Measurements from ENCODE around the gene ARHGAP31.
A peak's percentile ranks its signal among the peaks of the same experiment; 100 is the strongest.

ARHGAP31 gene

GRCh38 chr3:119395923-119396358 lies 101.8 kb downstream of the ARHGAP31 start:
- DNase-seq (ENCODE audit: low spot score), result no peak

GRCh38 chr3:119396870-119397269 lies 102.7 kb downstream of the ARHGAP31 start:
- no peak for DNase-seq (ENCODE audit: low spot score)

- no peak for DNase-seq (ENCODE audit: low spot score)
Observed at GRCh38 chr3:119400466-119400865, 106.3 kb downstream of the ARHGAP31 start.

- no peak for DNase-seq (ENCODE audit: low spot score)
Observed at GRCh38 chr3:119401069-119401468, 106.9 kb downstream of the ARHGAP31 start.

GRCh38 chr3:119401503-119402440 lies 107.6 kb downstream of the ARHGAP31 start:
- peak; percentile 41 for DNase-seq (ENCODE audit: low spot score)

- peak; percentile 9 for DNase-seq (ENCODE audit: low spot score)
Observed at GRCh38 chr3:119402791-119403190, 108.6 kb downstream of the ARHGAP31 start.

GRCh38 chr3:119403201-119403600 lies 109.0 kb downstream of the ARHGAP31 start:
- no peak for DNase-seq (ENCODE audit: low spot score)

GRCh38 chr3:119405315-119405714 lies 111.1 kb downstream of the ARHGAP31 start:
- no peak for DNase-seq (ENCODE audit: low spot score)

- DNase-seq (ENCODE audit: low spot score), result no peak
Observed at GRCh38 chr3:119408243-119408950, 114.2 kb downstream of the ARHGAP31 start.

- DNase-seq (ENCODE audit: low spot score), result no peak
Observed at GRCh38 chr3:119409844-119410243, 115.7 kb downstream of the ARHGAP31 start.

GRCh38 chr3:119413603-119414280 lies 119.6 kb downstream of the ARHGAP31 start:
- DNase-seq (ENCODE audit: low spot score), result no peak

- no peak for DNase-seq (ENCODE audit: low spot score)
Observed at GRCh38 chr3:119416873-119417272, 122.7 kb downstream of the ARHGAP31 start.

- no peak for DNase-seq (ENCODE audit: low spot score)
Observed at GRCh38 chr3:119417771-119418512, 123.8 kb downstream of the ARHGAP31 start.

- DNase-seq (ENCODE audit: low spot score), result no peak
Observed at GRCh38 chr3:119418641-119419040, 124.5 kb downstream of the ARHGAP31 start.

GRCh38 chr3:119420196-119420595 lies 126.0 kb downstream of the ARHGAP31 start:
- no peak for DNase-seq (ENCODE audit: low spot score)

- DNase-seq (ENCODE audit: low spot score), result no peak
Observed at GRCh38 chr3:119427669-119428068, 133.5 kb downstream of the ARHGAP31 start.

- DNase-seq (ENCODE audit: low spot score), result no peak
Observed at GRCh38 chr3:119428538-119428937, 134.4 kb downstream of the ARHGAP31 start.

- DNase-seq (ENCODE audit: low spot score), result no peak
Observed at GRCh38 chr3:119433613-119434325, 139.6 kb downstream of the ARHGAP31 start.

- DNase-seq (ENCODE audit: low spot score), result no peak
Observed at GRCh38 chr3:119434703-119435102, 140.5 kb downstream of the ARHGAP31 start.

- DNase-seq (ENCODE audit: low spot score), result no peak
Observed at GRCh38 chr3:119436977-119437376, 142.8 kb downstream of the ARHGAP31 start.

- no peak for DNase-seq (ENCODE audit: low spot score)
Observed at GRCh38 chr3:119437691-119438258, 143.6 kb downstream of the ARHGAP31 start.
